ENCODE measurements around the gene TMEM253.

The TMEM253 gene

GRCh38 chr14:21103710-21104447, 3.0 kb downstream of the TMEM253 start (continued):
- peak; percentile 70; the same call in 1 of the 2 replicates for TF ChIP-seq ZNF148 (tag by site-specific recombination; IDR thresholded peaks at IDR 0.05; ENCODE audit: borderline replicate concordance)
- peak; percentile 98 for TF ChIP-seq ZNF341 (tag by site-specific recombination; IDR thresholded peaks at IDR 0.05; ENCODE audit: low read depth)
- no peak for TF ChIP-seq SCRT1 (tag by site-specific recombination; IDR thresholded peaks at IDR 0.05; ENCODE audit: borderline replicate concordance)
- peak; percentile 98 for TF ChIP-seq ZBTB48 (tag by site-specific recombination; IDR thresholded peaks at IDR 0.05)
- TF ChIP-seq ZNF248 (tag by site-specific recombination; IDR thresholded peaks at IDR 0.05) = no peak
- TF ChIP-seq ZNF350 (tag by site-specific recombination; IDR thresholded peaks at IDR 0.05) = no peak
- TF ChIP-seq ZNF121 (tag by site-specific recombination; IDR thresholded peaks at IDR 0.05) = 0 out of 2 replicates have a peak, but pooled peaks have one; percentile 39
- peak; percentile 94 for TF ChIP-seq SP7 (tag by site-specific recombination; IDR thresholded peaks at IDR 0.05)
- TF ChIP-seq ZSCAN18 (tag by site-specific recombination; IDR thresholded peaks at IDR 0.05) = no peak
- TF ChIP-seq, protein P1, sequence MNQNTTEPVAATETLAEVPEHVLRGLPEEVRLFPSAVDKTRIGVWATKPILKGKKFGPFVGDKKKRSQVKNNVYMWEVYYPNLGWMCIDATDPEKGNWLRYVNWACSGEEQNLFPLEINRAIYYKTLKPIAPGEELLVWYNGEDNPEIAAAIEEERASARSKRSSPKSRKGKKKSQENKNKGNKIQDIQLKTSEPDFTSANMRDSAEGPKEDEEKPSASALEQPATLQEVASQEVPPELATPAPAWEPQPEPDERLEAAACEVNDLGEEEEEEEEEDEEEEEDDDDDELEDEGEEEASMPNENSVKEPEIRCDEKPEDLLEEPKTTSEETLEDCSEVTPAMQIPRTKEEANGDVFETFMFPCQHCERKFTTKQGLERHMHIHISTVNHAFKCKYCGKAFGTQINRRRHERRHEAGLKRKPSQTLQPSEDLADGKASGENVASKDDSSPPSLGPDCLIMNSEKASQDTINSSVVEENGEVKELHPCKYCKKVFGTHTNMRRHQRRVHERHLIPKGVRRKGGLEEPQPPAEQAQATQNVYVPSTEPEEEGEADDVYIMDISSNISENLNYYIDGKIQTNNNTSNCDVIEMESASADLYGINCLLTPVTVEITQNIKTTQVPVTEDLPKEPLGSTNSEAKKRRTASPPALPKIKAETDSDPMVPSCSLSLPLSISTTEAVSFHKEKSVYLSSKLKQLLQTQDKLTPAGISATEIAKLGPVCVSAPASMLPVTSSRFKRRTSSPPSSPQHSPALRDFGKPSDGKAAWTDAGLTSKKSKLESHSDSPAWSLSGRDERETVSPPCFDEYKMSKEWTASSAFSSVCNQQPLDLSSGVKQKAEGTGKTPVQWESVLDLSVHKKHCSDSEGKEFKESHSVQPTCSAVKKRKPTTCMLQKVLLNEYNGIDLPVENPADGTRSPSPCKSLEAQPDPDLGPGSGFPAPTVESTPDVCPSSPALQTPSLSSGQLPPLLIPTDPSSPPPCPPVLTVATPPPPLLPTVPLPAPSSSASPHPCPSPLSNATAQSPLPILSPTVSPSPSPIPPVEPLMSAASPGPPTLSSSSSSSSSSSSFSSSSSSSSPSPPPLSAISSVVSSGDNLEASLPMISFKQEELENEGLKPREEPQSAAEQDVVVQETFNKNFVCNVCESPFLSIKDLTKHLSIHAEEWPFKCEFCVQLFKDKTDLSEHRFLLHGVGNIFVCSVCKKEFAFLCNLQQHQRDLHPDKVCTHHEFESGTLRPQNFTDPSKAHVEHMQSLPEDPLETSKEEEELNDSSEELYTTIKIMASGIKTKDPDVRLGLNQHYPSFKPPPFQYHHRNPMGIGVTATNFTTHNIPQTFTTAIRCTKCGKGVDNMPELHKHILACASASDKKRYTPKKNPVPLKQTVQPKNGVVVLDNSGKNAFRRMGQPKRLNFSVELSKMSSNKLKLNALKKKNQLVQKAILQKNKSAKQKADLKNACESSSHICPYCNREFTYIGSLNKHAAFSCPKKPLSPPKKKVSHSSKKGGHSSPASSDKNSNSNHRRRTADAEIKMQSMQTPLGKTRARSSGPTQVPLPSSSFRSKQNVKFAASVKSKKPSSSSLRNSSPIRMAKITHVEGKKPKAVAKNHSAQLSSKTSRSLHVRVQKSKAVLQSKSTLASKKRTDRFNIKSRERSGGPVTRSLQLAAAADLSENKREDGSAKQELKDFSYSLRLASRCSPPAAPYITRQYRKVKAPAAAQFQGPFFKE (tag by site-specific recombination; IDR thresholded peaks at IDR 0.05; ENCODE audit: borderline replicate concordance) = no peak
- TF ChIP-seq ZNF37A (tag by site-specific recombination; IDR thresholded peaks at IDR 0.05) = peak; percentile 98
- peak; percentile 72 for TF ChIP-seq ZFP69B (tag by site-specific recombination; IDR thresholded peaks at IDR 0.05)
- peak; percentile 84 for TF ChIP-seq ZNF561 (tag by site-specific recombination; IDR thresholded peaks at IDR 0.05; ENCODE audit: borderline replicate concordance)
- no peak for TF ChIP-seq ZNF169 (tag by site-specific recombination; IDR thresholded peaks at IDR 0.05)
- TF ChIP-seq ZNF701 (tag by site-specific recombination; IDR thresholded peaks at IDR 0.05) = no peak
- peak; percentile 48; the same call in 1 of the 2 replicates for TF ChIP-seq ZBTB6 (tag by site-specific recombination; IDR thresholded peaks at IDR 0.05)
- TF ChIP-seq PRDM4 (tag by site-specific recombination; IDR thresholded peaks at IDR 0.05) = peak; percentile 42
- TF ChIP-seq KLF16 (tag by site-specific recombination; IDR thresholded peaks at IDR 0.05) = peak; percentile 93
- TF ChIP-seq WT1 (tag by site-specific recombination; IDR thresholded peaks at IDR 0.05) = peak; percentile 73
- no peak for TF ChIP-seq YY2 (tag by site-specific recombination; IDR thresholded peaks at IDR 0.05)
- peak; percentile 69; the same call in 1 of the 2 replicates for TF ChIP-seq ZSCAN23 (tag by site-specific recombination; IDR thresholded peaks at IDR 0.05)
- TF ChIP-seq ZNF10 (tag by site-specific recombination; IDR thresholded peaks at IDR 0.05) = no peak
- peak; percentile 78; the same call in 1 of the 2 replicates for TF ChIP-seq ZNF785 (tag by site-specific recombination; IDR thresholded peaks at IDR 0.05)
- TF ChIP-seq ZNF549 (tag by site-specific recombination; IDR thresholded peaks at IDR 0.05) = no peak
- peak; percentile 73 for TF ChIP-seq ZBTB8A (tag by site-specific recombination; IDR thresholded peaks at IDR 0.05)
- TF ChIP-seq HOXA7 (CRISPR knock-in tag; IDR thresholded peaks at IDR 0.05; ENCODE audit: borderline replicate concordance) = no peak
- peak; percentile 89 for TF ChIP-seq ZNF660 (tag by site-specific recombination; IDR thresholded peaks at IDR 0.05)

Data from HEK293 (cell line).